GM19452 (cell line): Measurements from ENCODE around the gene MGAT3.

ENCODE experiments used
- ATAC-seq: cut with Tn5 transposase; IDR thresholded peaks from one replicate; pipeline ENCODE4 v1.9.1; 2021; ENCODE audit not compliant: unreplicated experiment

The MGAT3 gene

GRCh38 chr22:39448205-39449054, 8.4 kb upstream of the MGAT3 start:
- no peak for ATAC-seq

- no peak for ATAC-seq
Measured at GRCh38 chr22:39449708-39450107, 7.1 kb upstream of the MGAT3 start.

DNA sequence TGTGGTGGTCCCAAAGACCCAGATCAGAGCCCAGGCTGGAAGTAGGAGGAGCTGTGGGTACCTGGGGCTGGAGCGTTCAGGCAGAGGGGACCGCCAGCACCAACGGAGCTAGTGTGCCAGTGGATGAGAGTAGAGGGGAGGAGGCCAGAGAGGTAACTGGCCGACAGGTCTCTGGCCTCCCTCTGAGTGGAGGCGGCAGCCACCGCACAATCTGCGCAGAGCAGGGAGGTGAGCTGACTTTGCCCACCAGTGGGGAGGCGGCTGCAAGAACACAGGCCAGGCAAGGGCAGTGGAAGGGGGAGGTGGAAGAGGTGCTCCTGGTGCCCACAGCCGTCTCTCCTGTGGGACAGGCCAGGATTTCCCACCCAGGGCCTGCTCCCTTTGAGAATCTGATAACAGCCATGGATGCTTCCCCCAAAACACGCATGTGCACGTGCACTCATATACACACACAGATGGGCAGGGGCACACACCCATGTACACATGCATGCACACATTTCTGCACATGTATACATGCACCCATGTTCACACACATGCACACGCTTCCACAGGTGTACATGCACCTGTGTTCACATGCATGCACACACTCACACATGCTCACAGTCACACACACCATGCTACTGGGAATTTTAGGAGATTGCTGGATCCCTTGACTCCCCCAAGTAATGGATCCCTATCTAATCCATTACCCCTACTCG, 6.4 kb upstream of the MGAT3 start:
- no peak for ATAC-seq

GRCh38 chr22:39452740-39453040, 4.1 kb upstream of the MGAT3 start:
- no peak for ATAC-seq

- no peak for ATAC-seq
Measured at GRCh38 chr22:39453765-39454378, 2.9 kb upstream of the MGAT3 start.

DNA sequence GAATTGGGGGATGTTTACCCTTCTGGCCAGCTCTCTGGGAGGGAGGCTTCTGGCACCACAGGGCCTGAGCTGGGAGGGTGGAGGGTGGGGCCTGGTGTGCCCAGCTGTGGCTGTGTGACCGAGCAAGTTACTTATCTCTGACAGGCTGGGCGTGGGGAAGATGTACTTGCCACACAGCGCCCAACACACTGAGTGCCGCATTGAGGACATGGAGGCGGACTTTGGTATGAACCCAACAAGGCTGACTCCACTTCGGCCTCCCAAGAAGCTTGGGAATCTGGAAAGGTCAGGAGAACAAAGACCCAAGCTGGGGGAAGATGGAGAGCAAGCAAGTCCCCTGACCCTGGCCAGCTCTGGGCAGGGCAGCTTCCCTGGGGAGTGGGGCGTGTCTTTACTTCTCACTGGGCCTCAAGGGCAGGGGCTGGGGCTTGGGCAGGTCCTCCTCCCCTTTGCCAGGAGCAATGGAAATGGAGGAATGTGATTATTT, 2.4 kb upstream of the MGAT3 start:
- ATAC-seq = no peak

- no peak for ATAC-seq
Measured at GRCh38 chr22:39457198-39457555, 365 bp downstream of the MGAT3 start.

- no peak for ATAC-seq
Measured at GRCh38 chr22:39457556-39458443, 988 bp downstream of the MGAT3 start.

DNA sequence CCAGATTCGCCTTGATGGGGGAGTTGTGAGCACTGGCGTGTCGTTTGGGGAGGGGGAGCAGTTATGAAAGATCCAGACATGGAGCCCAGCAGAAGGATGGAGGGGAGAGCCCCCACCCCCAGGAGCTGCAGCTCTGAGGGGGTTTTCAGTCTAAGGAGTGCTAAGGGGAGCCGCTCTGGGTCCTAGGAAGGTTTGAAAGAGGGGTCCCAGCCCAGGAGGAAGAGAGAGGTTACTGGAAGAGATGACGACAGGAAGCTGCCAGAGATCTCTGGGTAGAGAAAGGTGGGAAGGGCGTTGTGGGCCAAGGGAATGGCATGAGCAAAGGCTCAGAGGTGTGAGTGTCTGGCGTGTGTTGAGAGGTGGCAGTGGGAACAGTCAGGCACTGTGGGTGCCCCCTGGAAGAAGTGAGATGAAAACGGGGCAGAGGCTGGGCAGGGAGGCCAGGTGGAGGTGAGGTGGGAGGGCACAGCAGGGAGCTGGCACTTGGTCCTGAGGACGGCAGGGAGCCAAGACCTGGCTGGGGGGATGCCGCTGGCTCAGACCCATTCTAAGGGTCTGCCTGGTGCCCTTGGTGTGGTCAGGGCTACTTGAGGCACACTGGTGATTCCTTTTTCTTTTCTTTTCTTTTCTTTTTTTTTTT, 1.8 kb downstream of the MGAT3 start:
- no peak for ATAC-seq

- no peak for ATAC-seq
Measured at GRCh38 chr22:39459681-39460080, 2.9 kb downstream of the MGAT3 start.

DNA sequence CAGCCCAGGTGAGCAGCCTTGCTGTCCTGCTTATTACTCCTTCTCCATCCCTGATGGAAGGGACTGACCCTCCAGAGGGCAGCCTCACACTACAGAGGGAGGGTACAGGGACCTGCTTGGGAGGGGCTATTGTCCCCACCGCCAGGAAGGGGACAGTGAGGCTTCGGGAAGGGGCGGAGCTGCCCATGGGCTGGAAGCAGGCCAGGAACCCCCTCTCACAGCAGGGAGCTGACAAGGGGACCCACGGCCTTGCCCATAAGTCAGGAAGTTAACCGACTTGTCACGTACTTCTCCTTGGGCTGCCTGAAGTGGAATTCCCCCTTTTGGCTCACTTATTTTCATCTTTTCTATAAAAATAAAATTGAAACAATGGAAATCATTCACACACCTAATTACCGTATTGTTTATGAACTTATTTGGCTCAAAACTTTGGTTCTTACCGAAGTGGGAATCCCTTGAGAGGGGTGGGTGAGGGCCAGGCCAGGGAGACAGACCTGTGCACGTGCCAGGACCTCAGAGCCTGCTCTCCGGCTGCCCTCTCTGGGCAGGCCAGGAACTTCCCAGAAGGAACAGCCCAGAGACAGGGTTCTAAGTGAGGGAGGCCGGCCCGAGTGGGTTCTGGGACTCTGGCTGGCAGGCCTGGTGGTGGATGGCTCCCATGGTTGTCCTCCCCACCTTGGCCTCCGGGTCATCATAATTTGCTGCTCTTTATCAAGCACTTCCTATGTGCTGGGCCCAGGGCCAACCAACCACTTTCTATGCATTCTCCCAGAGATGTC, 5.8 kb downstream of the MGAT3 start:
- ATAC-seq = no peak

DNA sequence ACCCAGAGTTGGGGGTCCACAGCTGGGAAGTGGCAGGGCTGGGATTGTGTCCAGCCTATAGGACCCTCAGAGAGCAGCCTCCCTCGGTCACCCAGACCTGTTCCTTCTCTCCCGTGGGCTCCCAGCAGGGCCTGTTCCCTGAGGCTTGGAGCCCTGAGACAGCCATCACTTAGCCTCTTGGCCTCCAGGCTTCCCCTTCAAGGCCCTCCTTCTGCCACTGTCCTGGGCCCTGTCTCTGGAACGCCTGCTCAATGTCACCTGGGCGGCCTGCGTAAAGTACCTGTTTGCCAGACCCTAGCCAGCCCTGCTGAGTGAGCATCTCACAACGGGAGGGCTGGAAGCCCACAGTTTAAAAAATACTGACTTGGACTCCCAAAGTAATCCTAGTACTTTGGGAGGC, 6.5 kb downstream of the MGAT3 start:
- ATAC-seq = no peak

GRCh38 chr22:39463931-39464390, 7.1 kb downstream of the MGAT3 start:
- no peak for ATAC-seq

GRCh38 chr22:39466228-39467006, 9.6 kb downstream of the MGAT3 start:
- ATAC-seq = no peak

GRCh38 chr22:39467390-39467895, 10.6 kb downstream of the MGAT3 start:
- no peak for ATAC-seq

DNA sequence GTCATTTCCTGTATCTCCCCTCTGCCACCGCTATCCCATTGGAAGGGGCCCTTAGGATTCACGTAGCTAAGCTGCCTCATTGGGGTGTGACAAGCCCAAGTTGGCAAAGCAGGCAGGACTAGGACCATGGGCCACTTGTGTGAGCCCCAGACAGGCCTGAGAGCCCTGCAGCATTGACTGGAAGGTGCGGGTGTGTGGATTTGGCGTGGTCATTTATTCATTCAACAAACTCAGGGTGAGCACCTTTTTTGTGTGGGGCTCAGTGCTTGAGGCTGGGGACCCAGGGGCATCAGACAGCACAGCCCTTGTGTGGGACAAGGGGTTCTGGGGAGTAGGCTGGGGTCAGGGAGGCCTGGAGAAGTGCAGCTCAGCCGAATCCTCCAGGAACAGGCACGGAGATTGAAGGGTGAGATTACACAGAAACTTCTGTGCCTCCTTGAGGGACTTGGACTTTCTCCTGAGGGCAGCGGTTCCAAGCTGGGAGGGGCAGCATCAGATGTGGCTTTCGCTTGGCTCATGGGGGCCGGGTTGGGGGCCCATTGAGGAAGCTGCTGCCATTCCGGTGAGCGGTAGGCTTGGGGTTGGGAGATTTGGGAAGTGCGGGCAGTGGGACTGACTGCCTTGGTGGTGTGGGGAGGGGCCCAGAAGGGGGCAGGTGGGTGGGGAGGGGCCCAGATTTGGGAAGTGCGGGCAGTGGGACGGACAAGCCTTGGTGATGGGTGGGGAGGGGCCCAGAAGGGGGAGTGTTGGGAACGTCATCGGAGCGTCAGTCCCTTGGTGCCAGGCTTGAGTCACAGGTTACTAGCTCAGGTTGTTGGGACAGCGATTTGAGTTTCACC, 11.9 kb downstream of the MGAT3 start:
- ATAC-seq = no peak

DNA sequence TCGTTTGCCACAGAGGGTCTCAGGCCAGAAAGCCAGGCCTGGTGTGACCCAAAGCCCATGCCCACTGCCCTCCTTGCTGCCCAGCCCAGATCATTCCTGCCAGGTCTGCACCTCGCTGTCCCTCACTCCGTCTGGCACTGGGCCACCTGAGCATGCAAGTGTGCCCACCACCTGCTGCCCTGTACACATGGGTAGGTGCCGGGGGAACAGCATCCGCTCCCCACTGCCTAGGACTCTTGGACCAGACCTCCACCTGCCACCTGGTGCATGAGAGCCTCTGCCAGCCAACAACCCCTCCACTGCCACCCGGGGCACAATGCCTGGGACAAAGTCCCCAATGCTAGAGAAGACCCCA, 12.5 kb downstream of the MGAT3 start:
- ATAC-seq = no peak
